SU-DHL-6 (cell line): ENCODE results near the gene ARSD.
"Not testable (repeated sequence)": the region's sequence is repeated elsewhere in the genome, so short reads cannot be mapped to it uniquely, and the experiment has no call there.

ENCODE experiments used
- CTCF ChIP-seq: fragments of 200-600 bp; sonication (generic); IDR thresholded peaks from one replicate; pipeline ENCODE4 v1.5.1; 2017; ENCODE audit warnings: antibody characterized with exemption, mild to moderate bottlenecking, low read length, moderate library complexity; ENCODE audit not compliant: insufficient read depth, poor library complexity, severe bottlenecking
- EZH2phosphoT487 ChIP-seq: fragments of 200-600 bp; sonication (generic), shearing (Covaris generic); conservative IDR thresholded peaks from 2 replicates; pipeline ENCODE4 v1.6.1; 2018; ENCODE audit warnings: mild to moderate bottlenecking, antibody characterized with exemption, low read length, moderate library complexity, mixed read lengths

- not testable (repeated sequence) for TF ChIP-seq EZH2phosphoT487, CTCF
These were observed 38.3 kb downstream of the ARSD start for GRCh38 chrX:2890536-2891460.
